ENCODE data around the gene MDM4. TPM values are rescaled to one million over a fixed set of nuclear protein-coding genes. Genes with fewer than 3 reads are reported as not detected.

The MDM4 gene
- total RNA-seq, 4 donors from 2014 or later = 13.2 to 62.8 (median 23.8) TPM

DNA sequence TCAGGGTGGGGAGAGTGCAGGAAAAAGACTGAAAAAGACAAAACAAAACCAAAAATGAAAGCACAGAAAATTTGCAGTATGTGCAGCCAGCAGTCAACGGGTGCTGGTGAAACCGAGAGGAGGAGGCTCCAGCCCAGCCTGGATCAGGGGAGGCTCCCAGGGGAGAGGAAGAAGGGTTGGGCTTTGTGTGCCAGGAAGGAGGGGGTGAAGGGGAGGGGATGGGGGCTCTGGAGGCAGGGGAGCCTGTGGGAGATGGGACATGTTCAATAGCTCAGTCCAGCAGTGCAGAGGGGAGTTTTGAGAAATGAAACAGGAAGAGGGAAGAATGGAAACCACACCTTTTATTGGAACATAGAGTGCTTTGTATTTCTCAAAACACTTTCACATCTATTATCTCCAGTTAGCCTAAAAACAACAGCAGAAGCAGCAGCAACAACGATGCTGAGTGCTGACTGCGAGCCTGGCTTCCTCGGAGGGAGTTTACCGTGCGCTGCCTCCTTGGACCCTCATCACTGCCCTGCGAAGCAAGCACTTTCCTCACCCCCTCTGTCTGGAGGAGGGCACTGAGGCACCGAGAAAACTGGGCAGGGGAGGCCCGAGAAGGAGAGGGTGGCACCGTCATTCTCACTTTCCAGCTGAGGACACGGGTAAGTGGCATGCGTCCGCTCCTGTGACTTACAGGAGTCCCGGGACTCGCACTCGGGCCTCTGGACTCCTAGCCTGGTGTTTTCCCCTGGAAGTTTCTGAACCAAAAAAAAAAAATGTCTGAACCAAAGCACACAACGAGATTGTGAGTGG lies 62.9 kb downstream of the MDM4 start:
- WGBS, 2 donors = 49 to 54% methylated on average over 16 to 18 of the region's 18 CpGs
- Histone ChIP-seq H3K4me3 (peak overlapping the region in 3 of 4 donors; percentile 11 to 55 (median 21)), H3K36me3 (no peaks in the 10 kb centered on the region), H3K4me1 (peaks cover 0 to 40% (median 6%) of the 10 kb centered on the region in 3 donors), H3K27ac (peak overlapping the region; percentile 21 to 56 (median 38)), H3K9me3 (no peaks in the 10 kb centered on the region), H3K27me3 (no peaks in the 10 kb centered on the region)
- no peak for DNase-seq
- TF ChIP-seq POLR2A (IDR thresholded peaks at IDR 0.05) = no peak
- TF ChIP-seq, protein P1, sequence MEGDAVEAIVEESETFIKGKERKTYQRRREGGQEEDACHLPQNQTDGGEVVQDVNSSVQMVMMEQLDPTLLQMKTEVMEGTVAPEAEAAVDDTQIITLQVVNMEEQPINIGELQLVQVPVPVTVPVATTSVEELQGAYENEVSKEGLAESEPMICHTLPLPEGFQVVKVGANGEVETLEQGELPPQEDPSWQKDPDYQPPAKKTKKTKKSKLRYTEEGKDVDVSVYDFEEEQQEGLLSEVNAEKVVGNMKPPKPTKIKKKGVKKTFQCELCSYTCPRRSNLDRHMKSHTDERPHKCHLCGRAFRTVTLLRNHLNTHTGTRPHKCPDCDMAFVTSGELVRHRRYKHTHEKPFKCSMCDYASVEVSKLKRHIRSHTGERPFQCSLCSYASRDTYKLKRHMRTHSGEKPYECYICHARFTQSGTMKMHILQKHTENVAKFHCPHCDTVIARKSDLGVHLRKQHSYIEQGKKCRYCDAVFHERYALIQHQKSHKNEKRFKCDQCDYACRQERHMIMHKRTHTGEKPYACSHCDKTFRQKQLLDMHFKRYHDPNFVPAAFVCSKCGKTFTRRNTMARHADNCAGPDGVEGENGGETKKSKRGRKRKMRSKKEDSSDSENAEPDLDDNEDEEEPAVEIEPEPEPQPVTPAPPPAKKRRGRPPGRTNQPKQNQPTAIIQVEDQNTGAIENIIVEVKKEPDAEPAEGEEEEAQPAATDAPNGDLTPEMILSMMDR (IDR thresholded peaks at IDR 0.05) = no peak
- intact Hi-C loops (cut with DNase I) = loop anchor here (10.0 kb wide), 1 partner anchor 196 kb away; no protein-coding TSS in a partner anchor

DNA sequence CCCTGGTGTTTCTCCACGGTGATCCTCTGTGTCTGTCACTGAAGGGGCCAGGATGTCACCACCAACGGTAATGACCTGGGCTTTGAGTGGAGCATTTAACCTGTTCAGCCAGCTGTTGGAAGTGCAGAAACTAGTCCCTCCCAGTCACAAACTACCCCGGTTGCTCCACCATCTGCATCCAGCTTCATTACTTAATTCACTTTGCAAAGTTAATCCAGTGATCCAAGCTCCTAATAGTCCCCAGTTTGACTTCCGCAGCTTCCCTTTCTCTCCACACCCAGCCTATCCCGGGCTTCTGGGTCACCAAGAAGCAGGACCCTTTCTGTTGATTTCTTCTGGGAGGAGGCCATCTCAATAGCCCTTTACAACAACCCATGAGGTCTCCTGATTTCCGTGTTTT lies 63.5 kb downstream of the MDM4 start:
- no peak for DNase-seq
- Histone ChIP-seq H3K9me3 (no peaks in the 10 kb centered on the region), H3K4me3 (peak overlapping the region in 2 of 4 donors; percentile 21 to 55), H3K36me3 (no peaks in the 10 kb centered on the region), H3K27me3 (no peaks in the 10 kb centered on the region), H3K27ac (peak overlapping the region in 1 of 4 donors; percentile 37), H3K4me1 (peaks cover 0 to 39% (median 6%) of the 10 kb centered on the region in 3 donors)
- 78 to 92% methylated on average over 6 of the region's 6 CpGs for WGBS, 2 donors
- no peak for TF ChIP-seq POLR2A (IDR thresholded peaks at IDR 0.05)
- TF ChIP-seq, protein P1 (IDR thresholded peaks at IDR 0.05) = no peak
- intact Hi-C loops (cut with DNase I) = loop anchor here (10.0 kb wide), 1 partner anchor 195 kb away; no protein-coding TSS in a partner anchor

DNA sequence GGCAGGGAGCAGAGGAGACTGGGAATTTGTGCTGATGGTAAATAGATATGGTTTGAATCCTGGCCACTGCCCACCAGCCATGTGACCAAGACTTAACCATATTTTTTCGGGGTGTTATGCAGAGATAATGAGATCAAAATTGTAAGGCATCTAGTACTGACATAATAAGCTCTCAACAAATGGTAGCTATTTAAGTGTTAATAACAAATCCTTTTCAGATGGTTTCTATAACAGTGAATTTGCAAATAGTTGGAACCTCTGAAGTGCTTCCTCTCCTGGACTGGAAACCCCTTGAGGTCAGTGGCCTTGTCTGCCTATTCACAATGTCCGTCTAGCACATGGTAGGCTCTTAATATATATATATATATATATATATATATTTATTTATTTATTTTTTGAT lies 64.7 kb downstream of the MDM4 start:
- TF ChIP-seq POLR2A (IDR thresholded peaks at IDR 0.05) = no peak
- TF ChIP-seq, protein P1 (IDR thresholded peaks at IDR 0.05) = no peak
- H3K27me3 ChIP-seq = no peaks in the 10 kb centered on the region
- no peak overlapping the region for H3K27ac ChIP-seq
- intact Hi-C loops (cut with DNase I) = no loop called here
- no peaks in the 10 kb centered on the region for H3K36me3 ChIP-seq
- WGBS, 2 donors = 79 to 93% methylated on average over 2 of the region's 2 CpGs
- no peaks in the 10 kb centered on the region for H3K9me3 ChIP-seq
- no peak overlapping the region for H3K4me3 ChIP-seq
- peaks cover 0 to 37% (median 6%) of the 10 kb centered on the region in 3 donors for H3K4me1 ChIP-seq
- DNase-seq = no peak

DNA sequence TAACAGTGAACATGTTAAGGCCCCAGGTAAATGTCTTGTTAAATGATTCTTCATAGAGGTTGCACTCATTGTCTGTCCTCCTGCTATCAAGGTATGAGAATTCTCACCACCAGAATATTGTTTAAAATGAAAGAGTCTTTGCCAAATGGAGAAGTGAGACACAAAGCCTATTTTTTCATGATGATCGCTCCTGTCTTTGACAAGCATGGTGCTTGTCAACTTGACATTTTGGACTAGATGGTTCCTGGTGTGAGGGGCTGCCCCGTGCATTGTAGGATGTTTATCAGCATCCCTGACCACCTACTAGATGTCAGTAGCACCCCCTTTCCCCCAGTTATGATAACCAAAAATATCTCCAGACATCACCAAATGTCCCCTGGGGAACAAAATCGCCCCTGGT lies 65.6 kb downstream of the MDM4 start:
- no peaks in the 10 kb centered on the region for H3K36me3 ChIP-seq

More for the DNA sequence above, 65.6 kb downstream of the MDM4 start:
- Histone ChIP-seq H3K27me3 (no peaks in the 10 kb centered on the region), H3K4me3 (no peak overlapping the region), H3K9me3 (no peaks in the 10 kb centered on the region), H3K4me1 (peaks cover 0 to 29% (median 6%) of the 10 kb centered on the region in 3 donors), H3K27ac (no peak overlapping the region)
- TF ChIP-seq, protein P1 (IDR thresholded peaks at IDR 0.05) = no peak
- TF ChIP-seq POLR2A (IDR thresholded peaks at IDR 0.05) = no peak
- intact Hi-C loops (cut with DNase I) = no loop called here
- no peak for DNase-seq
- 79 to 89% methylated on average over 3 of the region's 3 CpGs for WGBS, 2 donors

Data from esophagus squamous epithelium (tissue), 5 donors.